A204.1 (cell line): Measurements from ENCODE around the gene ZNF12.
"Not testable (repeated sequence)": the region's sequence is repeated elsewhere in the genome, so short reads cannot be mapped to it uniquely, and the experiment has no call there.

ENCODE experiments used
- FAIRE-seq: peaks from 2 replicates; lab custom pipeline; 2012; peaks lifted over from hg19 to GRCh38; lab: Jason Lieb, UNC

Gene ZNF12

GRCh38 chr7:6691103-6691502 lies 15.6 kb downstream of the ZNF12 start:
- FAIRE-seq, result no peak

GRCh38 chr7:6680146-6680545 lies 26.6 kb downstream of the ZNF12 start:
- FAIRE-seq, result no peak

GRCh38 chr7:6675807-6676405 lies 30.8 kb downstream of the ZNF12 start:
- FAIRE-seq, result no peak

DNA sequence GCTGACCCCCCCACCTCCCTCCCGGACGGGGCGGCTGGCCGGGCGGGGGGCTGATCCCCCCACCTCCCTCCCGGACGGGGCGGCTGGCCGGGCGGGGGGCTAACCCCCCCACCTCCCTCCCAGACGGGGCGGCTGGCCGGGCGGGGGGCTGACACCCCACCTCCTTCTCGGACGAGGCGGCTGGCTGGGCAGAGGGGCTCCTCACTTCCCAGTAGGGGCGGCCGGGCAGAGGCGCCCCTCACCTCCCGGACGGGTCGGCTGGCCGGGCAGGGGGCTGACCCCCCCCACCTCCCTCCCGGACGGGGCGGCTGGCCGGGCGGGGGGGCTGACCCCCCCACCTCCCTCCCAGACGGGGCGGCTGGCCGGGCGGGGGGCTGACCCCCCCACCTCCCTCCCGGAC lies 35.9 kb downstream of the ZNF12 start:
- FAIRE-seq, result not testable (repeated sequence)

DNA sequence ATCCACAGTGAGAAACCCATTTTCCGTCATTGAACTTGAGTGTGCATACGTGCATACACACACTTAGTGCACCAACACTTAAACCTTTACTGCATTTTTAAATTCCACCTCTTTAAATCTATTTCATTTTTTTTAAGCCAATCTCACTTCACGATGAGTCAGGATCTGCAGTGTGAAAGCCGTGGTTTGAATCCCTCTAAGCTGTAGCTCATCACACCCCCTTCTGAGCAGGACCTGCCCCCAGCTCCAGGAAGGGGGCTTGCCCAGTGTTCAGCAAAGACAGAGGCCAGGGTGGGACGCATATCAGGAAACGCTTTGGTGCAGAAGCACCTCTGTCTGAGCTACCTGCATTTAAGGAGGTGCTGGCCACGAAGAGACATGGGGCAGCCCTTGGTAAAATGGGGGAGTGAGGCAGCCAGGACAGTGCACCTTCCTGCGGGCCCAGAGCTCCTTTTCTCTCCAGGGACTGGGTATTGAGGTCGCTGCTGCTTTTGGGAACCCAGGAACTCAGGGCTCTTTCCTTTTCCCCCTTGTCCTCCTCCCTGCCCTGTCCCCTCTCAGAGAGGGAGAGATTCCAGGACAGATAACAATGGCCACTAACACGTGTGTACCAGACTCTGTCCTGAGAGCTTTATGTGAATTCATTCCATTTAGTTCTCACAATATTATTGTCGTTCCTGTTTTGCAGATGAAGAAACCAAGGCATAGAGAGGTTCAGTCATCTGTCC lies 48.0 kb downstream of the ZNF12 start:
- FAIRE-seq, result no peak

GRCh38 chr7:6656413-6656812 lies 50.3 kb downstream of the ZNF12 start:
- no peak for FAIRE-seq

DNA sequence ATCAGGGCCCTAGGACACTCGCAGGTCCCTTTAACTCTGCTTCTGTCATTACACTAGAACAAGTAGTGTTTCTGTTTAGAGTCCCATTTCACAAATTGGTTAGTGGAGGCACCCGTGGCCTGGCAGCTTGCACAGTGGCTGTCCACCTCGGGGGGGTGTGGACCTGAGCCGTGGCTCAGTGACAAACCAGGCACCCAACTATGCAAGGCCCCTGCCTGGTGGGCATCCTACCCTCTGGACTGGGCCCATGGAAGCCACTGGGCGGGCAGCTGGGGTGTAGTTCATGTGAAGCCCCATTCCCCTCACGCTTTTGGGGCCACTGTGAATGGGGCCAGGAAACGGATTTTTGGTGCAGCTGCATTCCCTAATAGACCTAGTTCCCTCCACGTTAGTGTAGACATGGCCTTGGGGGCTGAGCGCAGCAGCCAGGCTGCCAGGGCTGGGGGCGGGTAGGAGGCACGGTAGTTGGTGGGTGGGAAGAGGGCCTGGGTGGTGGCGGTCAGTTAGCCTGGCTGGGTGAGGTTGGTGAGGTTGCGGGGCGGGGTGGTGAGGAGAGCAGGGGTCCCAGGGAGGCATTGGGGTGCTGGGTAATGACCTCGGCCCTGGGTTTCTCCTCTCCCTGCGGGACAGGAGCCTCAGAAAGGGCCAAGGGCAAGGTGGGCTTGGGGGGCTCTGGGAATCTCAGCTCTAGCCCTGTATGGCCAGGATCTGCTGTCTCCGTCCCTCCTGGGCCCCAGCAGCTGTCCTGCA lies 50.9 kb downstream of the ZNF12 start:
- no peak for FAIRE-seq

GRCh38 chr7:6654842-6655610 lies 51.7 kb downstream of the ZNF12 start:
- no peak for FAIRE-seq

DNA sequence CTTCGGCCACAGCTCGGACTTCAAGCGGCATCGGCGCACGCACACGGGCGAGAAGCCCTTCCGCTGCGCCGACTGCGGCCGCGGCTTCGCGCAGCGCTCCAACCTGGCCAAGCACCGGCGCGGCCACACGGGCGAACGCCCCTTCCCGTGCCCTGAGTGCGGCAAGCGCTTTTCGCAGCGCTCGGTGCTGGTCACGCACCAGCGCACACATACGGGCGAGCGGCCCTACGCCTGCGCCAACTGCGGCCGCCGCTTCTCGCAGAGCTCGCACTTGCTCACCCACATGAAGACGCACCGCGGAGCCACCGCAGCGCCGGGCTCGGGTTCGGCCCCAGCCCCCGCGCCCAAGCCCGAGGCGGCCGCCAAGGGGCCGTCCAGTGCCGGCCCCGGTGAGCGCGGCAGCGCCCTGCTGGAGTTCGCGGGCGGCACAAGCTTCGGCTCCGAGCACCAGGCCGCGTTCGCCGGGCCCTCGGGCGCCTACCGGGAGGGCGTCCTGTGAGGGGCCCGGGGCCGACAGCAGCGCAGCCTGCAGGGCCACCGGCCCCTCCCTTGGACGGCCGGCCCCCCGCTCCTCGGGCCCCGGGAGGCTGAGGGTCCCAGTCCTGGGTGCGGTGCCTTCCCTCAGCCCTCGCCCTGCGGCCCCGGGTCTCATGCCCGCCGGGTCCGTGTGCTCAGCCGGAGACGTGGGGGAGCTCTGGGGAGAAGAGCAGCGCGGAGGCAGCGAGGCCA lies 52.5 kb downstream of the ZNF12 start:
- no peak for FAIRE-seq

- no peak for FAIRE-seq
Observed at GRCh38 chr7:6653071-6654003, 53.4 kb downstream of the ZNF12 start.

DNA sequence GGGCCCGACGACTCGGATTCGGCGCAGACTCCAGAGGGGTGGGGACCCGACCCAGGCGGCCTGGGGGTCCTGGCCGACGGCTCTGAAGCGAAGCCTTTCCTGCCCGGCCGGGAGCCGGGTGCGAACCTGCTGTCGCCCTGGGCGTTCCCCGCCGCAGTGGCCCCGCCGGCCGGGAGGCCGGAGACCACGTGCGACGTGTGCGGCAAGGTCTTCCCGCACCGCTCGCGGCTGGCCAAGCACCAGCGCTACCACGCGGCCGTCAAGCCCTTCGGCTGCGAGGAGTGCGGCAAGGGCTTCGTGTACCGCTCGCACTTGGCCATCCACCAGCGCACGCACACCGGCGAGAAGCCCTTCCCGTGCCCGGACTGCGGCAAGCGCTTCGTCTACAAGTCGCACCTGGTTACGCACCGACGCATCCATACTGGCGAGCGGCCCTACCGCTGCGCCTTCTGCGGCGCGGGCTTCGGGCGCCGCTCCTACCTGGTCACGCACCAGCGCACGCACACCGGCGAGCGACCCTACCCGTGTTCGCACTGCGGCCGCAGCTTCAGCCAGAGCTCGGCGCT lies 54.2 kb downstream of the ZNF12 start:
- no peak for FAIRE-seq

DNA sequence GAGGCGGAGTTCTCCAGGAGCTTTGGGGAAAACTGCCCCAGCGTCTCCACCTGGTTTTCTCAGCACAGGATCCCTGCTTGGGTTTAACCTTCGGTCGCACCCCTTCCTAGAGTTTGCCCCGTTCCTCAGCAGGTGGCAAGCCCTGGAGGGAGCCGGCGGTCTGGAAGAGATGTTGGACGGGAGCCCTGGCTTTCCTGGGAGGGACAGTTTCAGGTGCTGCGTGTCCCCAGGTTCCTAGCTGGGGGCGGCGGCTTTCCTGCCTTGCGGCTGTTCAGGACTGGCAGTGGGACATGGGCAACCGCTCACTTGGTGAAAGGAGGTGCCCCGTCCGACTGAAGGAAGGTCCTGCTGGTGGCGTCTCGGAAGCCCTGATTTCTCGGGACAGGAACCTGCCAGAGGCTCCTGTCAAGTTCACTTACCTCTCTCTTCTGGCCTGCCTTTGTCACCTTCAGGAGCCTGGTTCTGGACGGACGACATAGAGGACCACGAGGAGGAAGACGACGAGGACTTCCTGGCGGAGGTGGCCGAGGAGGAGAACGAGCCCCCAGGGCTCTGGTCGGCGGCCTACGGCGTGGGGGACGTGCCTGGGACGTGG lies 54.8 kb downstream of the ZNF12 start:
- FAIRE-seq, result no peak

GRCh38 chr7:6650521-6651011 lies 56.2 kb downstream of the ZNF12 start:
- FAIRE-seq, result no peak

DNA sequence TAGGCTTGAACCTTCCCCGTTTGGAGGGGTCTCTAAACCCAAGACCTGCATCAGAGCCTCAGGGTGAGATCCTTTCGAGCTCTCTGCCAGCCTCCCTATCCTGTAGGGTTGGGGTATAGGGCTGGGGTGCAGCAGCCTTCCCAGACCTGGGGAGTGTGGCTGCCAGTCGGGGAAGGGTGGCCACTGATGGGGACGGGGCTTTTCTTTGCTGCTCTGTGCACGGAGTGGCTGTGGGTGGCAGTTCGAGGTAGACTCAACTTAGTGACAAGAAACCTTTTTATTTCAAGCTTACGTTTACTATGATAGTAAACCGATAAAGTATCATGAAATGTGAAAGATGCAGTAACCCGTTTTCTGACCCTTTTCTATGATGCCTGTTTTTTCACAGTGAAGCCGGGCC lies 56.7 kb downstream of the ZNF12 start:
- no peak for FAIRE-seq

DNA sequence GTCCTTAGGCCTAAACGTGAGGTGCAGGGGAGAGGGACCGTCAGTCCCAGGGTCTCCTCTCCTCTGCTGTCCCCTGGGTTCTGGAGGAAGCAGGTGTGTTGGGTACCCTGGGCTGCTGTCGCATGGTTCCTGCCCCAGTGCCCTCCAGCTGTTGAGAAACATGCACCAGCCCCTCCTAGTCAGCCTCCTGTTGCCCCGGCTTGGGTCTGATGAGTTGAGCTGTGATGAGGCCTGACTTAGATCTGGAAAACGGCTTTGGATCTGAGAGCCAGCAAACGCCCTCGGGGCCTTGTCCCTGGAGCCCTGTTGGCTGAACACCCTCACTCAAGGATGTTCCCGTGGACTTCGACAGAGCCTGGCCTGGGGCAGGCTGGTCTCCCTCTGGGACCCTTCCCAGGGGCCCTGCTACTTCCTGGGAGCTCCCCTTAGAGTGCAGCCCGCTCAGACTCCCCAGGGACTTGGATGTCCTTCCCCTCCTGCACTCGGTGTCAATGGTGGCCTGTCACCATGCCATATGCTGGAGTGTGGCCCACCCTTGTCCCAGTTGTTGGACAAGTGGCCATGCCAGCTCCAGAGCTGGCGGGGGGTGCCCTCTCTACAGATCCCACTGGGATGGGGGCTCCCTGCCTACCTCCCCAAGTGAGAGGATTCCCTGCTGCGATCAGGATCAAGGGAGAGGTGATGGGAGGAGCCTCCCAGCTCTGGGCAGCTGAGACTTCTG lies 57.3 kb downstream of the ZNF12 start:
- FAIRE-seq, result no peak

GRCh38 chr7:6648815-6649104 lies 58.0 kb downstream of the ZNF12 start:
- FAIRE-seq, result no peak

DNA sequence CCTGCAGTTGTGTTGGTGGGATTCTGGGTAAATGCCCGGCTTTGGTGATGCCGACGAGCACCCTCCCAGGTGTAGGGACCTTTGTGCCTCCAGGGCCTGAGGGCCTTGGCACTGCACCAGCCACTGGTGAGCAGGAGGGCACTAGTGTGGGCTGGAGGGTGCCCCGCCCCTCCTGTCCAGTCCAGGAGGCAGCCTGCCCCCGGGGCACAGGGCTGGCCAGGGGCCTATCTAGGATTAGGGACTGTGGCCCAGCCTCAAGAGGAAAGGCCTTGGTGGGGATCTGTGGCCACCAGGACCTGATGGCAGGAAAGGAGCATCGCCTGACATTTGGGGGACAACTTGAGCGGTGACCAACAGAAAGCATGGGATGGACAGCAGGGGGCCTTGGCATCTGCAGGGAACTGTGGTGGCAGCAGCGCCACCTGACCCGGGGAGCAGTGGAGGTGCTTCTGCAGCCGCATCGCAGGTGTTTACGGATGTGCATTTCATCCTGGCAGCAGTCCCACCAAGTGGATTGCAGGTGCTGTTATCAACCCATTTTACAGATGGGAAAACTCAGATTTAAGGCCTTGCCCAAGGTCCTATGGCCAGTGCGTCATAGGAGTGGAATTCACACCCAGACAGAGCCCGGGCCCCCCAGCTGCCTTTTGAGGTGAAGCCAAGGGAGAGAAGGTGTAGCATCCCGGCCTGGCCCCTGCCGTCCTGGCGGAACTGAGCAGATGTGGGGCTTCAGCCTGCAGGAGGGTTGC lies 58.5 kb downstream of the ZNF12 start:
- FAIRE-seq, result no peak

DNA sequence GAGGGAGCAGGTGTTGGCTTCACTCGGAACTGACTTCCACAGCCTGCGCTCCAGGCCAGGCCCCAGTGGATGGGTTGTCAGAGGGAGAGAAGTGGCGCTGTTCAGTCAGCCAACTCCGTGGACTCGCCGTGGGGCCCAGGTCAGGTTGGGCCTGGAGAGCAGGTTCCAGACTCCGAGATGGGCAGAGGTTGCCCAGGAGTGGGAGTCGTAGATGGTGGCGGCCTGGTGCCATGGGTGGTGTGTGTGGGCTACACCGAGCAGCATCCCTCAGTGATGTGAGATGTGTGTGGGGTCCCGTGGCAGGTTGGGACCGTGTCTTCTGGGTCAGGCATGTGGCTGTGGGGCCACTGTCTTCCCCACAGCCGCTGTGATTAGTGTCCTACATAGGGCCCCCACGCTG lies 59.2 kb downstream of the ZNF12 start:
- FAIRE-seq, result no peak

DNA sequence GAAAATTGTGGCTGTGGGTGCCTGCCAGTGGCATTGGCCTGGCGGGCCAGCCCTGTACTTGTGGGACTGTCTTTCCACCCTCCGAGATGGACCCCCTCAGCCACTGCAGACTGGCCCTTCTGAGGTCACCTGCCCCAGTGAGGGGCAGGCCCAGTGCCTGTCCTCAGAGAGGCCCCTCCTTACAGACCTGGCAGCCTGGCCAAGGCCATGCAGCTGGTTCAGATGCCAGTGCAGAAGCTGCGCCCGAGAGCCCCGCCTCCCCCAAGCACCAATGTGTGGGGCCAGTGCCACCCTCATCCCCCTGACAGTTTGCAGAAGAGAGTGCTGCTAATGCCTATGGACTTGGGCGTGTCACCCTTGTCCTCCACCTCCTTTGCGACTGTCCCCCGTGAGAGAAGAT lies 59.7 kb downstream of the ZNF12 start:
- no peak for FAIRE-seq
